GM12864 (cell line): Measurements from ENCODE around the gene RGS5.

Experiments used
- DNase-seq: peaks from one replicate; pipeline ENCODE4 v3.0.0-alpha.2; 2011; ENCODE audit warnings: low read depth
- H3K4me3 ChIP-seq: 2 replicates; pipeline ENCODE4 v1.5.1; 2011; ENCODE audit warnings: mild to moderate bottlenecking, low read depth, low read length, control low read depth
- TF ChIP-seq, protein P1 (sequence below): IDR thresholded peaks from 2 replicates; pipeline ENCODE4 v1.5.1; 2011; ENCODE audit warnings: low read depth, mild to moderate bottlenecking, moderate library complexity, low read length, control low read depth, inconsistent platforms; ENCODE audit errors: missing control alignments

RGS5 gene

DNA sequence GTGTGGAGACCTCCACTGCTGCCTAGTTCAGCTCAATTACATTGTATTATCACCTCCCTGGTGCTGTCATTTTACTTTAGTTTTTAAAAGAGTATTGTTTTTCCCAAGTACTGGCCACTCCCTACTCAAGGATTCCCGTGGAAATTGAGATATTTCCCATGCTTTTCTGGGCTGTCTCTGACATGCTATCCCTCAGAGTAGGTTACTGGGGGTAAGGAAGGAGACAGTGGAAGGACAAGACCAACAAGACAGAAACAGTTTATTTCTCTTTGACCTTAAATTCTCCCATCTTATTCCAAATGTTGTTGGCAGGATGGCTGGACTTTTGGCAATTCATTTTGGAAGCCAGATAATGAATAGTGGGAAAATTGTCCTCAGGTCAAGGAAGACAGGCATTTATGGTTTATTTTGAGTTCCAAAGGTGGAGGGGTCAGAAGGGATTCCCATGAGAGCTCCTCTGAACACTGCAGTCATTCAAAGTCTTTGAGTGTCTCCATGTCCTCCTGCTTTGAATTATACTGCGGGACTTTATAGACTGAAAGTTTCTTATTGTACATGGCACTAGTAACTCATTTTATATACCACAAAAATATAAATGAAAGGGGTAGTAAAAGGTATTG lies 20.3 kb downstream of the RGS5 start:
- no peak for DNase-seq
- no peak overlapping the region for H3K4me3 ChIP-seq
- TF ChIP-seq, protein P1, sequence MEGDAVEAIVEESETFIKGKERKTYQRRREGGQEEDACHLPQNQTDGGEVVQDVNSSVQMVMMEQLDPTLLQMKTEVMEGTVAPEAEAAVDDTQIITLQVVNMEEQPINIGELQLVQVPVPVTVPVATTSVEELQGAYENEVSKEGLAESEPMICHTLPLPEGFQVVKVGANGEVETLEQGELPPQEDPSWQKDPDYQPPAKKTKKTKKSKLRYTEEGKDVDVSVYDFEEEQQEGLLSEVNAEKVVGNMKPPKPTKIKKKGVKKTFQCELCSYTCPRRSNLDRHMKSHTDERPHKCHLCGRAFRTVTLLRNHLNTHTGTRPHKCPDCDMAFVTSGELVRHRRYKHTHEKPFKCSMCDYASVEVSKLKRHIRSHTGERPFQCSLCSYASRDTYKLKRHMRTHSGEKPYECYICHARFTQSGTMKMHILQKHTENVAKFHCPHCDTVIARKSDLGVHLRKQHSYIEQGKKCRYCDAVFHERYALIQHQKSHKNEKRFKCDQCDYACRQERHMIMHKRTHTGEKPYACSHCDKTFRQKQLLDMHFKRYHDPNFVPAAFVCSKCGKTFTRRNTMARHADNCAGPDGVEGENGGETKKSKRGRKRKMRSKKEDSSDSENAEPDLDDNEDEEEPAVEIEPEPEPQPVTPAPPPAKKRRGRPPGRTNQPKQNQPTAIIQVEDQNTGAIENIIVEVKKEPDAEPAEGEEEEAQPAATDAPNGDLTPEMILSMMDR: no peak

GRCh38 chr1:163178628-163179027 lies 24.1 kb downstream of the RGS5 start:
- TF ChIP-seq, protein P1: no peak
- H3K4me3 ChIP-seq: no peak overlapping the region
- DNase-seq: no peak

GRCh38 chr1:163176797-163177196 lies 25.9 kb downstream of the RGS5 start:
- DNase-seq: no peak
- TF ChIP-seq, protein P1: no peak
- H3K4me3 ChIP-seq: no peak overlapping the region

- no peak overlapping the region for H3K4me3 ChIP-seq
- TF ChIP-seq, protein P1: peak; percentile 86
- peak; percentile 2 for DNase-seq
These were observed 27.9 kb downstream of the RGS5 start for GRCh38 chr1:163174524-163175437.

DNA sequence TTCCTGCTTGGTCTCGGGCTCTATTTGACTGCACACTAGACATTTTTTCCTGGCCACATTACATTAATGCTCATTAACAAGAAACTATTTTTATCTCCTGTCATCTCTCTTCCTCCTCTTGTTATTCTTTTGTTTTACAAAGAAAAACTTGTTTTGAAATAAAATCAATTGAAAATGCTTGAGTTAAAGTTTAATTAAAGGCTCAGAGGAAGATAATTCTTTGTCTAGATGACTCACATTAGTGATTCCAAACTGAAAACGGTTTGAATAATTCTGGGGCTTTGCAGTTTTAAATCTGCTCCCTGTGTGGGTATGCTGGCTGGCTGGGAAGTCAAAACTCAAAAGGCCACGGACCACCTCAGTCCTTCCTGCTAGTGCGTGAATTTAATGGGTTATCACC lies 29.6 kb downstream of the RGS5 start:
- no peak for DNase-seq
- TF ChIP-seq, protein P1: no peak
- H3K4me3 ChIP-seq: no peak overlapping the region

GRCh38 chr1:163172596-163172995 lies 30.1 kb downstream of the RGS5 start:
- no peak overlapping the region for H3K4me3 ChIP-seq
- DNase-seq: no peak
- TF ChIP-seq, protein P1: no peak
